ENCODE data around the gene MAN2A1.

Gene MAN2A1

DNA sequence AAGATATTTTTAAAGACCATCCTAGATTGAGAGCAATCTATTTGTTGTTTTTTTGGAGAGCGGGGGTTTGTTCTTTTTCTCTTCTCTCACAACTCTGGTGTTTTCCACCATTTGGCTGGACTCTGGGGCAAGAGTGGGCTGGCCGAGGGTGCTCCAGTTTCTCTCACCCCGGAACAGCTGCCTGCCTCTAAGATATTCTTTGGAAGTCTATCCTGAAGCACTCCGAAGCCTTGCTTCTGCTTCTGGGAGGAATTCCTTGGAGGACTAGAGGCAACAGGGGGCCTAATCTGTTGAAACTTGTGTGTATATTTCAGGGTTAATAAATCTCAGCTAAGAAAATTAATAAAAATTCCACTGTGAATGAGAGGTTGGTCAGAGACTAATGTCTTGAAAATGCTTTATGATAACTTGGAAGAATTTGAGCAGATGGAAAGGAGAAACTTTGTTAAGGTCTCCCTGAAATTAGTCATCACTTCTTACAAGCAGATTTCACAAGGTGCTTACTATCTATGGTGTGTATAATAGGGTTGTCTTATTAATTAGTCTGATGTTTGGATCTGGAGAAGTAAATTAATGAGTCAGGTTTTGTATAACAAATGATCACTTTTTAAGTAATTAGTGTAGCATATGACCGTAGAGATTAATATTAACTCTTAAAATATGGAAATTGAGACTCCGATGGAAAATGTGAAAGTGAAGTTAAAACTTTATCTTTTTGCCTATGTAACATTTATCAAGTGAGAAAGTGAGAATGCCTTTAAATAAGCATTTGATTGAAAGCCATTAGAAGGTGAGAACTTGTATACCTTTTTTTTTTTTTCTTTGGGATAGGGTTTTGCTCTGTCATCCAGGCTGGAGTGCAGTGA is 4.0 kb downstream of the MAN2A1 start:
- H3K4me3 ChIP-seq (ENCODE audit: low read depth, low read length) = no peak overlapping the region
- no peak for TF ChIP-seq CTCF (IDR thresholded peaks at IDR 0.05; ENCODE audit: low read depth, low read length, missing control alignments)
- no peak for DNase-seq (ENCODE audit: low read depth)
- in situ Hi-C loops (cut with HindIII; ENCODE audit: low sequenced_read_pairs) = no loop called here

DNA sequence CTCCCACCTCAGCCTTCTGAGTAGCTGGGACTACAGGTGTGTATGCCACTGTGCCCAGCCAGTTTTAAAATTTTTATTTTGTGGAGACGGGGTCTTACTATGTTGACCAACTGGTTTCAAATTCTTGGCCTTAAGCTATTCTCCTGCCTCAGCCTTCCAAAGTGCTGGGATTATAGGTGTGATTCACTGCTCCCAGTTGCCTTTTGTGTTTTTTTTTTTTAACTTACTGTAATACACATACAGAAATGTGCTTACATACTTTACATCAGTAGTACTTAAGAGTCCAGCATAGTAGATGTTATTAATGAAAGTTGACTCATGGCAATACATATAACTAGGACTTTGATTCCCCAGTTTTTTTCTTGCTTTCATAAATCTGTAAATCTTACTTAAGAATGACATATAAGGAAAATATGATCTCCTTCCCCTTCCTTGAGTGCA is 4.7 kb downstream of the MAN2A1 start:
- in situ Hi-C loops (cut with HindIII; ENCODE audit: low sequenced_read_pairs) = no loop called here
- DNase-seq (ENCODE audit: low read depth) = no peak
- no peak for TF ChIP-seq CTCF (IDR thresholded peaks at IDR 0.05; ENCODE audit: low read depth, low read length, missing control alignments)

DNA sequence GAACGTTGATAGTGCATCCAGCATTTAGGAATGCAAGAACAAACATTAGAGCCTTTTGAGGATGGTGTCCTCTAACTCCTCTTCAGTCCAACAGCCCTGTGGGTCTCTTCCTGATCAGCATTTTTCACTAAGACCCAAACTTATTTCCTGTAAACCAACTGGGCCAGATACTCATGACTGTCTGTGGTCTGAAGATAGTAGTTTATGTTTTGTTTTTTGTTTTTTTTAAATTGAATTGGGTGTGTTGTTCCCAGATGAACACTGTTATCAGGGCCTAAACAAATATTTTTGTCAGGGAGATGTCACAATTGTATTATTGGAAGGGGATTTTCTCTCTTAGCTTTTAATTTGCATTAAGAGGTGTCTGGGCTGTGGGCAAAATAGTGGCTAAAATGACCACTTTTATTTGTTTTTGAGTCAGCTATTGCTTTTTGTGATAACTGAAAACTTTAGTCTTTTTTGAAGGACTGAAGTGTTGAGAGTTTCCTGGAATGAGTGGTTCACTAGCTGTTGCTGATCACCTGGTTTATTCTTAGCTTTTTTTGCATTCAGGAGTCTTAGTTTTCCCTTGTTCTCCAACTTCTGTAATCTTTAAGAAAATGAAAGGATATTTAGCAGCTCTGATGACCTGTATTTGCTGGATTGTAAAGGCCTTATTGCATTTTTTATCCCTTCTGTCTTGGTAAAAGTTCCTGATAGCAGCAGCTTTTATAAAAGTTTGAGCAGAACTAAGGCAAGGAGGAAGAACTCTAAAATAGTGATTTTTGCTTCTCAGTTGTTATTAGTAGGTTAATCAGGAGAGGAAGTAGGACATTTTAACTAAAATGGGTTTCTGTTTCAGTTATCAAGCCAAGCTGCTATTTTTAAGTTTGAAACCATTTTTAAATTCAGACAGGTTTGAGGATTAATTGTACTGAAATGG is 5.5 kb downstream of the MAN2A1 start:
- DNase-seq (ENCODE audit: low read depth) = no peak
- H3K4me3 ChIP-seq (ENCODE audit: low read depth, low read length) = no peak overlapping the region
- in situ Hi-C loops (cut with HindIII; ENCODE audit: low sequenced_read_pairs) = no loop called here
- no peak for TF ChIP-seq CTCF (IDR thresholded peaks at IDR 0.05; ENCODE audit: low read depth, low read length, missing control alignments)

More for the DNA sequence above, 4.7 kb downstream of the MAN2A1 start:
- no peak overlapping the region for H3K4me3 ChIP-seq (ENCODE audit: low read depth, low read length)

GRCh38 chr5:109697339-109697738 is 7.6 kb downstream of the MAN2A1 start:
- H3K4me3 ChIP-seq (ENCODE audit: low read depth, low read length) = no peak overlapping the region
- no peak for TF ChIP-seq CTCF (IDR thresholded peaks at IDR 0.05; ENCODE audit: low read depth, low read length, missing control alignments)
- no peak for DNase-seq (ENCODE audit: low read depth)
- in situ Hi-C loops (cut with HindIII; ENCODE audit: low sequenced_read_pairs) = no loop called here

GRCh38 chr5:109700516-109701153 is 10.9 kb downstream of the MAN2A1 start:
- H3K4me3 ChIP-seq (ENCODE audit: low read depth, low read length) = no peak overlapping the region
- in situ Hi-C loops (cut with HindIII; ENCODE audit: low sequenced_read_pairs) = no loop called here
- DNase-seq (ENCODE audit: low read depth) = no peak
- TF ChIP-seq CTCF (IDR thresholded peaks at IDR 0.05; ENCODE audit: low read depth, low read length, missing control alignments) = no peak

DNA sequence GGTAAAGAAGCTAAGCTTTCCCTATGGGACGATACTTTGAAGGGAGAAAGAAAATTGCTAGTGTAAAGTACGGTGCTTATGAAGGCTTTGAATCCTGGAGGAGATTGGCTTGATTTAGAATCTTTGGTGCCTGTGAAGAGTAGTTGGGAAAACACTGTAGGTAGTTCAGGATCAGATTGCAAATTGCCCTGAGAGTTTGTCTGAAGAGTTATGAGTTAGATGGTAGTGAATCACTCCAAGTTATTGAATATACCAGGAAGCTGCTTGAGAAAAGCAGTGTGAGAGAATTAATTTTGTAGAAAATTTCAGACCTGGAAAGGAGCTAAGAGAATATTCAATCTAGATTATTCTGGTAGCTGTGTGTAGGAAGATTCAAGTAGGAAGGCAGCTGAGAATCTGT is 11.5 kb downstream of the MAN2A1 start:
- in situ Hi-C loops (cut with HindIII; ENCODE audit: low sequenced_read_pairs) = no loop called here
- no peak overlapping the region for H3K4me3 ChIP-seq (ENCODE audit: low read depth, low read length)
- no peak for TF ChIP-seq CTCF (IDR thresholded peaks at IDR 0.05; ENCODE audit: low read depth, low read length, missing control alignments)
- DNase-seq (ENCODE audit: low read depth) = no peak

Measured in astrocyte of the cerebellum (primary cell).